HCT116 (cell line): ENCODE data around the gene NCKAP5L.

Experiments used
- ATF3 ChIP-seq: IDR thresholded peaks from 2 replicates; pipeline ENCODE4 v1.6.1; 2012
- CEBPB ChIP-seq: IDR thresholded peaks from 2 replicates; pipeline ENCODE4 v1.6.1; 2012; ENCODE audit warnings: low read depth
- CTCF ChIP-seq, 3 experiments: fragments of 200-600 bp in 1 of 3; sonication (generic) in 1 of 3; IDR thresholded peaks in 2 of 3; conservative IDR thresholded peaks in 1 of 3; 2 replicates each; pipeline ENCODE4 v1.5.1; 2012 to 2017; ENCODE audit warnings: low read depth in 2 of 3, low read length in 2 of 3, antibody characterized with exemption in 1 of 3, borderline replicate concordance in 1 of 3, control low read depth in 1 of 3, mild to moderate bottlenecking in 1 of 3, mixed read lengths in 1 of 3, mixed run types in 1 of 3, moderate library complexity in 1 of 3; ENCODE audit not compliant: insufficient read depth in 1 of 3
- EZH2 ChIP-seq: fragments of 200-600 bp; sonication (generic); IDR thresholded peaks from 2 replicates; pipeline ENCODE4 v1.6.1; 2017; ENCODE audit warnings: antibody characterized with exemption, mixed run types
- JUND ChIP-seq: IDR thresholded peaks from 2 replicates; pipeline ENCODE4 v1.6.1; 2012
- MAX ChIP-seq: IDR thresholded peaks from 2 replicates; pipeline ENCODE4 v1.6.1; 2012
- POLR2A ChIP-seq: IDR thresholded peaks from 2 replicates; pipeline ENCODE4 v1.7.0; 2011; ENCODE audit warnings: borderline replicate concordance; ENCODE audit not compliant: insufficient read depth, insufficient read length; ENCODE audit errors: extremely low read depth
- POLR2AphosphoS5 ChIP-seq: IDR thresholded peaks from 2 replicates; pipeline ENCODE4 v1.6.1; 2011; ENCODE audit warnings: mild to moderate bottlenecking, low read depth, low read length, moderate library complexity
- TCF7L2 ChIP-seq: IDR thresholded peaks from 2 replicates; pipeline ENCODE4 v1.7.0; 2011; ENCODE audit warnings: borderline replicate concordance, inconsistent platforms; ENCODE audit not compliant: insufficient read depth, insufficient read length; ENCODE audit errors: extremely low read depth
- ZNF274 ChIP-seq: fragments of 200-500 bp; sonication (Bioruptor generic); IDR thresholded peaks from 2 replicates; pipeline ENCODE4 v1.6.1; 2014; ENCODE audit warnings: mild to moderate bottlenecking, low read depth, low read length, inconsistent platforms

GRCh38 chr12:49808686-49809380, 19.4 kb downstream of the NCKAP5L start:
- TF ChIP-seq POLR2AphosphoS5: no peak
- TF ChIP-seq JUND: no peak
- TF ChIP-seq CTCF (IDR thresholded peaks at IDR 0.05 in 2 of 3, conservative IDR thresholded peaks at IDR 0.05 in 1 of 3; ENCODE audit: borderline replicate concordance in 1 of 3, insufficient read depth in 1 of 3, low read depth in 2 of 3, low read length in 2 of 3): no peak
- TF ChIP-seq EZH2: no peak
- no peak for TF ChIP-seq MAX
- TF ChIP-seq POLR2A: no peak
- TF ChIP-seq ATF3: no peak
- no peak for TF ChIP-seq CEBPB
- TF ChIP-seq TCF7L2: no peak
- no peak for TF ChIP-seq ZNF274
